HCT116 (cell line): Measurements from ENCODE around the gene ZNF496. TPM values are rescaled to one million over a fixed set of nuclear protein-coding genes. Genes with fewer than 3 reads are reported as not detected.

Source experiments
- ATAC-seq: fragments of 200-7000 bp; cut with Tn5 transposase; 2 replicates; pipeline ENCODE4 v1.9.1; 2020; ENCODE audit warnings: mild to moderate bottlenecking, moderate library complexity
- BruUV-seq: library from RNA; stranded (reverse); fragments of 400-500 nt; replicated peaks from 2 replicates; lab custom pipeline; 2021; lab: Mats Ljungman, UMichigan
- CTCF ChIA-PET: fragments of 300-600 bp; sonication (Branson Sonifier 250); formaldehyde crosslinking; loops from one replicate; lab custom pipeline; 2021; ENCODE audit warnings: antibody characterized with exemption; lab: Charles Lee
- POLR2A ChIA-PET: fragments of 300-600, 350-600 bp; sonication (Branson Sonifier 250); formaldehyde crosslinking; loops from one replicate; lab custom pipeline; 2021; ENCODE audit warnings: antibody characterized with exemption; lab: Charles Lee
- RAD21 ChIA-PET, 2 experiments: fragments of 300-600 bp; sonication (Branson Sonifier 250); formaldehyde crosslinking; loops; one replicate each; lab custom pipeline; 2023; ENCODE audit warnings: low total read pairs in 2 of 2; ENCODE audit not compliant: uncharacterized antibody in 2 of 2, unreplicated experiment in 2 of 2, low non-redundant PET in 1 of 2; lab: Charles Lee
- DNase-seq: peaks from one replicate; pipeline ENCODE4 v3.0.0-alpha.2; 2010; ENCODE audit warnings: low read depth, low spot score
- H2AFZ ChIP-seq: fragments of 200-600 bp; shearing (Covaris generic), sonication (generic); 2 replicates; pipeline ENCODE4 v1.6.1; 2017; ENCODE audit warnings: low read depth, mixed run types, mixed read lengths, antibody characterized with exemption, low read length; ENCODE audit not compliant: poor library complexity, severe bottlenecking
- H3K27ac ChIP-seq: 2 replicates; pipeline ENCODE4 v1.5.1; 2012; ENCODE audit warnings: low read depth, low read length
- H3K27me3 ChIP-seq: fragments of 200-600 bp; sonication (generic); 2 replicates; pipeline ENCODE4 v1.6.1; 2016; ENCODE audit warnings: mixed run types, low read length, mixed read lengths; ENCODE audit not compliant: insufficient read depth
- H3K36me3 ChIP-seq, 2 experiments: fragments of 200-500 bp in 1 of 2; fragments of 200-600 bp in 1 of 2; sonication (Bioruptor generic) in 1 of 2; sonication (generic) in 1 of 2; 2 replicates each; pipeline versions ENCODE4 v1.5.1 to v1.6.1; 2014 to 2016; ENCODE audit warnings: low read length in 2 of 2, inconsistent platforms in 1 of 2, mixed read lengths in 1 of 2, mixed run types in 1 of 2; ENCODE audit not compliant: insufficient read depth in 2 of 2, control insufficient read depth in 1 of 2
- H3K4me1 ChIP-seq, 2 experiments: fragments of 200-600 bp in 1 of 2; sonication (generic) in 1 of 2; 2 replicates each; pipeline versions ENCODE4 v1.5.1 to v1.6.1; 2012 to 2017; ENCODE audit warnings: low read length in 2 of 2, inconsistent platforms in 1 of 2, mild to moderate bottlenecking in 1 of 2, mixed read lengths in 1 of 2, mixed run types in 1 of 2, moderate library complexity in 1 of 2; ENCODE audit not compliant: insufficient read depth in 2 of 2, control insufficient read depth in 1 of 2
- H3K4me2 ChIP-seq: fragments of 200-600 bp; sonication (generic); 2 replicates; pipeline ENCODE4 v1.6.1; 2017; ENCODE audit warnings: mixed run types, low read length, mixed read lengths
- H3K4me3 ChIP-seq, 2 experiments: fragments of 200-600 bp in 1 of 2; sonication (generic) in 1 of 2; replicated peaks in 1 of 2; 2 replicates each; pipeline ENCODE4 v1.5.1; 2011 to 2016; ENCODE audit warnings: low read length in 2 of 2, control low read depth in 1 of 2, low read depth in 1 of 2, mild to moderate bottlenecking in 1 of 2, mixed read lengths in 1 of 2, mixed run types in 1 of 2
- H3K79me2 ChIP-seq: fragments of 200-600 bp; sonication (generic); 2 replicates; pipeline ENCODE4 v1.6.1; 2017; ENCODE audit warnings: mild to moderate bottlenecking, mixed run types, low read length, moderate library complexity, mixed read lengths; ENCODE audit not compliant: insufficient read depth
- H3K9ac ChIP-seq: fragments of 200-600 bp; sonication (generic); 2 replicates; pipeline ENCODE4 v1.6.1; 2016; ENCODE audit warnings: low read length, mixed read lengths
- H3K9me2 ChIP-seq: fragments of 200-600 bp; sonication (generic), shearing (Covaris generic); 2 replicates; pipeline ENCODE4 v1.6.1; 2017; ENCODE audit warnings: mixed run types, mild to moderate bottlenecking, moderate library complexity; ENCODE audit not compliant: insufficient read depth
- H3K9me3 ChIP-seq, 2 experiments: fragments of 200-500 bp in 1 of 2; fragments of 200-600 bp in 1 of 2; sonication (Bioruptor generic) in 1 of 2; sonication (generic) in 1 of 2; 2 replicates each; pipeline ENCODE4 v1.6.1; 2014 to 2017; ENCODE audit warnings: low read length in 2 of 2, mixed read lengths in 2 of 2, inconsistent platforms in 1 of 2, low read depth in 1 of 2, mild to moderate bottlenecking in 1 of 2, mixed run types in 1 of 2, moderate library complexity in 1 of 2; ENCODE audit not compliant: control insufficient read depth in 1 of 2, insufficient read depth in 1 of 2
- H4K20me1 ChIP-seq: fragments of 200-600 bp; sonication (generic), shearing (Covaris generic); 2 replicates; pipeline ENCODE4 v1.6.1; 2017; ENCODE audit warnings: mixed run types, mild to moderate bottlenecking, moderate library complexity; ENCODE audit not compliant: insufficient read depth
- CBX3 ChIP-seq: IDR thresholded peaks from 2 replicates; pipeline ENCODE4 v1.6.1; 2012; ENCODE audit warnings: low read depth
- EGR1 ChIP-seq: IDR thresholded peaks from 2 replicates; pipeline ENCODE4 v1.6.1; 2012; ENCODE audit warnings: low read depth
- ELF1 ChIP-seq: IDR thresholded peaks from 2 replicates; pipeline ENCODE4 v1.6.1; 2012; ENCODE audit warnings: low read depth, borderline replicate concordance
- EZH2 ChIP-seq: fragments of 200-600 bp; sonication (generic); IDR thresholded peaks from 2 replicates; pipeline ENCODE4 v1.6.1; 2017; ENCODE audit warnings: antibody characterized with exemption, mixed run types
- EZH2phosphoT487 ChIP-seq: fragments of 200-600 bp; IDR thresholded peaks from 2 replicates; pipeline ENCODE4 v1.6.1; 2018; ENCODE audit warnings: antibody characterized with exemption, borderline replicate concordance
- FOSL1 ChIP-seq: IDR thresholded peaks from 2 replicates; pipeline ENCODE4 v1.6.1; 2012; ENCODE audit warnings: low read depth
- JUND ChIP-seq: IDR thresholded peaks from 2 replicates; pipeline ENCODE4 v1.6.1; 2012
- POLR2A ChIP-seq: IDR thresholded peaks from 2 replicates; pipeline ENCODE4 v1.7.0; 2011; ENCODE audit warnings: borderline replicate concordance; ENCODE audit not compliant: insufficient read depth, insufficient read length; ENCODE audit errors: extremely low read depth
- POLR2AphosphoS5 ChIP-seq: IDR thresholded peaks from 2 replicates; pipeline ENCODE4 v1.6.1; 2011; ENCODE audit warnings: mild to moderate bottlenecking, low read depth, low read length, moderate library complexity
- RAD21 ChIP-seq: IDR thresholded peaks from 2 replicates; pipeline ENCODE4 v1.6.1; 2012; ENCODE audit warnings: low read depth, mild to moderate bottlenecking
- SRF ChIP-seq: IDR thresholded peaks from 2 replicates; pipeline ENCODE4 v1.6.1; 2012; ENCODE audit warnings: low read depth
- YY1 ChIP-seq: IDR thresholded peaks from 2 replicates; pipeline ENCODE4 v1.6.1; 2011; ENCODE audit warnings: low read length, low read depth, moderate library complexity, mild to moderate bottlenecking; ENCODE audit not compliant: insufficient replicate concordance; ENCODE audit errors: extremely low read depth
- ZFX ChIP-seq: fragments of 450-650 bp; IDR thresholded peaks from 2 replicates; pipeline ENCODE4 v1.6.1; 2017
- intact Hi-C: fragments of 100-400 bp; cut with micrococcal nuclease; formaldehyde crosslinking; loops from 2 replicates; pipeline ENCODE4 v1.10.0; 2022
- total RNA-seq: library from RNA; stranded (reverse); gene quantifications from one replicate; pipeline ENCODE4 v1.2.1, GENCODE V29; 2021; ENCODE audit not compliant: unreplicated experiment
- TF ChIP-seq, protein P1 (sequence below): IDR thresholded peaks from 2 replicates; pipeline ENCODE4 v1.6.1; 2012
- TF ChIP-seq, protein P2 (sequence below): IDR thresholded peaks from 2 replicates; pipeline ENCODE4 v1.6.1; 2012

The ZNF496 gene
- total RNA-seq, 1 experiment from 2014 or later = 37.4 TPM

- no peak for TF ChIP-seq EZH2
- TF ChIP-seq SRF = no peak
- TF ChIP-seq FOSL1 = no peak
- no peak for TF ChIP-seq EZH2phosphoT487
- no peak for TF ChIP-seq YY1
- TF ChIP-seq ELF1 = no peak
- no peak for TF ChIP-seq RAD21
- TF ChIP-seq, protein P1, sequence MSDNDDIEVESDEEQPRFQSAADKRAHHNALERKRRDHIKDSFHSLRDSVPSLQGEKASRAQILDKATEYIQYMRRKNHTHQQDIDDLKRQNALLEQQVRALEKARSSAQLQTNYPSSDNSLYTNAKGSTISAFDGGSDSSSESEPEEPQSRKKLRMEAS = no peak
- TF ChIP-seq ZFX = no peak
- Histone ChIP-seq H3K36me3 (no peaks in the 10 kb centered on the region), H3K9me2 (no peaks in the 10 kb centered on the region), H3K79me2 (no peaks in the 10 kb centered on the region), H4K20me1 (no peaks in the 10 kb centered on the region), H3K4me3 (no peak overlapping the region), H2AFZ (no peak overlapping the region), H3K4me2 (no peak overlapping the region), H3K9me3 (no peaks in the 10 kb centered on the region), H3K27me3 (no peaks in the 10 kb centered on the region), H3K4me1 (no peaks in the 10 kb centered on the region), H3K9ac (no peak overlapping the region), H3K27ac (no peak overlapping the region)
- DNase-seq (no peak), ATAC-seq (no peak)
- BruUV-seq = no TSS peak
- ChIA-PET CTCF (no interaction called here), POLR2A (no interaction called here), RAD21 (no interaction called here)
- intact Hi-C loops = no loop called here
These were observed 58.7 kb downstream of the ZNF496 start for GRCh38 chr1:247273013-247273412.

- no peak for TF ChIP-seq POLR2A
- TF ChIP-seq POLR2AphosphoS5 = no peak
- TF ChIP-seq, protein P2, sequence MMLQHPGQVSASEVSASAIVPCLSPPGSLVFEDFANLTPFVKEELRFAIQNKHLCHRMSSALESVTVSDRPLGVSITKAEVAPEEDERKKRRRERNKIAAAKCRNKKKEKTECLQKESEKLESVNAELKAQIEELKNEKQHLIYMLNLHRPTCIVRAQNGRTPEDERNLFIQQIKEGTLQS = no peak
- TF ChIP-seq SRF = no peak
- TF ChIP-seq JUND = no peak
- no peak for TF ChIP-seq CBX3
- TF ChIP-seq EZH2 = no peak
- TF ChIP-seq, protein P1 = no peak
- no peak for TF ChIP-seq EGR1
- no peak overlapping the region for H3K4me3 ChIP-seq
- intact Hi-C loops = no loop called here
- no peak overlapping the region for H3K4me2 ChIP-seq
- no peak overlapping the region for H3K27ac ChIP-seq
- H3K9ac ChIP-seq = no peak overlapping the region
- no peaks in the 10 kb centered on the region for H3K9me2 ChIP-seq
- ATAC-seq (no peak), DNase-seq (no peak)
- no peaks in the 10 kb centered on the region for H4K20me1 ChIP-seq
- H3K9me3 ChIP-seq = no peaks in the 10 kb centered on the region; a peak in 1 of 4 replicates
- ChIA-PET RAD21 (no interaction called here), POLR2A (no interaction called here), CTCF (no interaction called here)
- no peaks in the 10 kb centered on the region for H3K4me1 ChIP-seq
- no TSS peak for BruUV-seq
- no peak overlapping the region for H2AFZ ChIP-seq
- no peaks in the 10 kb centered on the region for H3K27me3 ChIP-seq
- no peaks in the 10 kb centered on the region for H3K79me2 ChIP-seq
- no peaks in the 10 kb centered on the region for H3K36me3 ChIP-seq
These were observed 61.7 kb downstream of the ZNF496 start for GRCh38 chr1:247270003-247270402.
